ENCODE data around the gene PLEKHA6. TPM values are rescaled to one million over a fixed set of nuclear protein-coding genes. Genes with fewer than 3 reads are reported as not detected.

Gene PLEKHA6
- total and polyA plus RNA-seq, 2 of the 8 experiments (the other 6 are each of a cell fraction or from before 2014, with no cell fraction given), result 4.8 to 20.2 TPM

DNA sequence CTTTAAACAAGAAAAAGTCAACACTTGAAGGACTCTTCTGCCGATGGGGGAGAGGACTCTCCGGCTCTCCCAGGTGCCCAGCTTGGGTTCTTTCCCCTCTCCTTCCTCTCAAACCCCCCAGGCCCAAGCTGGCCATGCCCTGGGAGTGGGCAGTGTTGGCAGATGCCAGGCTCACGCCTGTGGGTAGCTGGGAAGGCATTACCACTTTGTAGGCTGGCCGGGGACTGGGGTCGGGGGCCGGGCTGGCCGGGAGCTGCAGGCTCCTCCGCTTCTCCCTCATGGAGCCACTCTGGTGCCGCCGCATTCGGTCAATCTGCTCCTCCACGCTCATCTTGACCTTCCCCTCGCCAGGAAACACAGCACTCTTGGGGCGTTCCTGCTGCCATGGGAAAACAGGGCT is 129.5 kb downstream of the PLEKHA6 start:
- H2AFZ ChIP-seq (ENCODE audit: low read length), result no peak overlapping the region
- WGBS, 2 experiments (ENCODE audit: extremely low coverage in 1 of 2, insufficient coverage in 1 of 2, insufficient read length in 1 of 2, insufficient replicate concordance in 2 of 2, low coverage in 1 of 2, low lambda C conversion rate in 2 of 2, missing lambda C conversion rate in 1 of 2), result 93% methylated on average over 11 of the region's 14 CpGs; no CpG with 5 or more reads in 1 of the 2 experiments
- H2AK5ac ChIP-seq (ENCODE audit: low read depth, low read length), result no peak overlapping the region
- no peaks in the 10 kb centered on the region for H3K23me2 ChIP-seq (ENCODE audit: low read depth, low read length)
- no peak overlapping the region for H4K91ac ChIP-seq (replicated peaks; ENCODE audit: insufficient read length, low read length)
- no peaks in the 10 kb centered on the region for H3K79me2 ChIP-seq (ENCODE audit: control insufficient read depth in 1 of 2, insufficient read depth in 2 of 2, low read length in 2 of 2)
- no peak overlapping the region for H3K4me2 ChIP-seq (ENCODE audit: insufficient read depth in 1 of 2, low read depth in 2 of 2, low read length in 2 of 2)
- H3K4ac ChIP-seq (replicated peaks; ENCODE audit: insufficient read length, low read depth, low read length), result no peak overlapping the region
- H2BK5ac ChIP-seq (ENCODE audit: low read depth, low read length), result no peak overlapping the region
- no peak overlapping the region for H4K5ac ChIP-seq (ENCODE audit: insufficient read length, low read depth, low read length)
- no peaks in the 10 kb centered on the region for H3K9me3 ChIP-seq (ENCODE audit: insufficient read depth in 2 of 2, low read depth in 1 of 2, low read length in 1 of 2)
- H3K36me3 ChIP-seq (ENCODE audit: control insufficient read depth in 2 of 4, insufficient read depth in 4 of 4, low read length in 3 of 4), result peaks cover 0 to 4% (median 0%) of the 10 kb centered on the region in 4 experiments; a peak in 1 of 8 replicates
- ChIA-PET POLR2A (ENCODE audit: partially characterized antibody) (interaction anchor here (1.2 kb wide), 2 partner anchors 11 to 277 kb away, joined by 3 read pairs; no protein-coding TSS in a partner anchor), CTCF (ENCODE audit: partially characterized antibody) (interaction anchor here (0.6 to 8.3 kb wide), 10 partner anchors 14 to 357 kb away, joined by 3 to 59 read pairs (median 5); partner anchors contain the start of gene GOLT1A)
- H3K14ac ChIP-seq (ENCODE audit: insufficient read length), result no peak overlapping the region
- H4K8ac ChIP-seq (ENCODE audit: extremely low read depth, insufficient read depth, low read length), result no peak overlapping the region
- no peaks in the 10 kb centered on the region for H3K79me1 ChIP-seq (ENCODE audit: low read depth, low read length)
- no peak overlapping the region for H3K4me3 ChIP-seq (ENCODE audit: extremely low read depth in 1 of 4, insufficient read depth in 2 of 4, low read depth in 3 of 4, low read length in 4 of 4)
- H3K9ac ChIP-seq (replicated peaks in 1 of 4; ENCODE audit: extremely low read depth in 1 of 4, low read depth in 3 of 4, low read length in 3 of 4), result no peak overlapping the region
- no peak overlapping the region for H2BK12ac ChIP-seq (ENCODE audit: low read depth, low read length)
- H3K18ac ChIP-seq (ENCODE audit: extremely low read depth, low read length), result no peak overlapping the region
- no peak overlapping the region for H2BK120ac ChIP-seq (replicated peaks; ENCODE audit: low read depth, low read length)
- no peaks in the 10 kb centered on the region for H3K27me3 ChIP-seq (replicated peaks in 1 of 4; ENCODE audit: control insufficient read depth in 3 of 4, extremely low read depth in 1 of 4, insufficient read depth in 3 of 4, low read length in 3 of 4)
- H3K4me1 ChIP-seq (replicated peaks in 1 of 4; ENCODE audit: control insufficient read depth in 3 of 4, insufficient read depth in 4 of 4, low read length in 3 of 4), result no peaks in the 10 kb centered on the region
- H2BK15ac ChIP-seq (ENCODE audit: low read length), result no peak overlapping the region
- H2BK20ac ChIP-seq (ENCODE audit: low read length), result no peak overlapping the region
- H3K56ac ChIP-seq (replicated peaks; ENCODE audit: insufficient read length, low read depth, low read length), result no peak overlapping the region
- FAIRE-seq (no peak), DNase-seq (ENCODE audit: low read depth in 1 of 2, low spot score in 2 of 2) (no peak)
- H3K27ac ChIP-seq (ENCODE audit: low read depth, low read length), result no peak overlapping the region
- H4K20me1 ChIP-seq (replicated peaks in 1 of 2; ENCODE audit: control insufficient read depth in 1 of 2, insufficient read depth in 2 of 2, low read length in 2 of 2), result no peaks in the 10 kb centered on the region
- no peak overlapping the region for H3K23ac ChIP-seq (ENCODE audit: insufficient read length)
- no peak for TF ChIP-seq SP2 (IDR thresholded peaks at IDR 0.05; ENCODE audit: low read length)
- no peak for TF ChIP-seq EGR1 (IDR thresholded peaks at IDR 0.05; ENCODE audit: borderline replicate concordance, low read depth, low read length)
- TF ChIP-seq TAF7 (optimal IDR thresholded peaks at IDR 0.05; ENCODE audit: borderline replicate concordance, low read depth, low read length), result no peak
- no peak for TF ChIP-seq SRF (IDR thresholded peaks at IDR 0.05; ENCODE audit: low read depth, low read length)
- no peak for TF ChIP-seq SUZ12 (IDR thresholded peaks at IDR 0.05; ENCODE audit: low read length)
- no peak for TF ChIP-seq POLR2AphosphoS5 (IDR thresholded peaks at IDR 0.05; ENCODE audit: low read depth, low read length)
- no peak for TF ChIP-seq HDAC2 (IDR thresholded peaks at IDR 0.05; ENCODE audit: borderline replicate concordance in 1 of 2, low read depth in 2 of 2, low read length in 2 of 2)
- no peak for TF ChIP-seq CREB1 (IDR thresholded peaks at IDR 0.05)
- no peak for TF ChIP-seq CTBP2 (IDR thresholded peaks at IDR 0.05; ENCODE audit: borderline replicate concordance, insufficient read depth, insufficient read length, low read length)
- no peak for TF ChIP-seq TEAD4 (IDR thresholded peaks at IDR 0.05; ENCODE audit: low read depth, low read length)
